SKM-1 (cell line): ENCODE measurements around the gene OGDH.
"Not testable (repeated sequence)": the region's sequence is repeated elsewhere in the genome, so short reads cannot be mapped to it uniquely, and the experiment has no call there.

Experiments used
- DNase-seq: peaks from one replicate; lab custom pipeline; 2025; ENCODE audit not compliant: unreplicated experiment; lab: John Stamatoyannopoulos, UW

OGDH gene

DNA sequence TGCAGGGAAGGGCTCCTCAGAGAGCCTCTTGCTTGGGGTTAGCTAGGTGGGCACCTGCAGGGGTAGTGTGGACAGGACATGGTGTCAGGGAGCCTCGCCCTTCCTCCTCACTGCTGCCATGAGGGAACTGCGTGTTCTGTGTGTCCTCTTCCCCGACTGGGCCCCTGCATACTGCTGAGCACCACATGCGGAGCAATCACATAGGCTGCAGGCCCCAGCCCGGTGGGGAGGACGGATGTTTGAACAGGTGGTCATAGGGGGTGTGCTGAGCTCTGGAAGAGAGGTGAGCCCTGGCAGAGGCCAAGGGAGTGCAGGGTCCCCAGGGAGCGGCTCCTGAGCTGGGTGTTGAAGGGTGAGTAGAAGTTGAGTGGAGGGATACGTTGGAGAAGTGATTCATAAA lies 93.9 kb downstream of the OGDH start:
- DNase-seq = no peak

- DNase-seq = not testable (repeated sequence)
Measured at GRCh38 chr7:44703391-44703790, 97.0 kb downstream of the OGDH start.

DNA sequence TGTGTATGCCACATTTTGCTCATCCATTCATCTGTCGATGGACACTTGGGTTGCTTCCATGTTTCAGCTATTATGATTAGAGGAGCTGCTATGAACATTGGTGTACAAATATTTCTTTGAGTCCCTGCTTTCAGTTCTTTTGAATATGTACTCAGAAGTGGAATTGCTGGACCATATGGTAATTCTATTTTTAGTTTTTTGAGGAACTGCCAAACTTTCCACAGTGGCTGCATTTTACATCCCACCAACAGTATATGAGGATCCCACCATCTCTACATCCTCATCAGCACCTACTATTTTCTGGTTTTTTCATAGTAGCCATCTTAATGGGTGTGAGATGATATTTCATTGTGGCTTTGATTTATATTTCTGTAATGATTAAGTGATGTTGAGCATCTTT lies 97.5 kb downstream of the OGDH start:
- no peak for DNase-seq

- no peak for DNase-seq
Measured at GRCh38 chr7:44705434-44705833, 99.0 kb downstream of the OGDH start.

DNA sequence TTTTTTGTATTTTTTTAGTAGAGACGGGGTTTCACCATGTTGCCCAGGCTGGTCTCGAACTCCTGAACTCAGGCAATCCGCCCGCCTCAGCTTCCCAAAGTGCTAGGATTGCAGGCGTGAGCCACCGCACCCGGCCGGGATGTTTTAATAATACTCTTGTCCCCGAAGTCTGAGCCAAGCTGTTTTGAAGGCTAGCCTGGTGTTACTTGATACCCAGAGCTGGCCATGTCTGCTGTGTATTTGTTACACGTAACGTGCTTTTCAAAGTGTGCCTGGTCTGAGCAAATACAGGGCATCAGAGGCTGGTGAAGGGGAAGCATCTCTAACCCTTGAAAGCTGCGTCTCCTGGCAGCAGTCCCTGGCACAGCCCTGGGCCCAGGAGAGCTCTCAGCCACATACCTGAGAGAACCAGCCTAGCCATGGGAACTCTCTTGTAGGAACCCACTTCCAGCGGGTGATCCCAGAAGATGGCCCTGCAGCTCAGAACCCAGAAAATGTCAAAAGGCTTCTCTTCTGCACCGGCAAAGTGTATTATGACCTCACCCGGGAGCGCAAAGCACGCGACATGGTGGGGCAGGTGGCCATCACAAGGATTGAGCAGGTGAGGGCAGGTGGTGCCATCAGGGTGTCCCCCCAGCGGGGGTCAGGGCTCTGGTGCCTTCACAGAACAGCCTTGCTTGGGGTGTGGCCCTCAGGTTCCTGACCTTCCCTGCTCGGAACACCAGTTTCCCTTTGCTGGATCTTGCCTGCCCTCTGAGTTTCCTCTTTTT lies 100.5 kb downstream of the OGDH start:
- no peak for DNase-seq

DNA sequence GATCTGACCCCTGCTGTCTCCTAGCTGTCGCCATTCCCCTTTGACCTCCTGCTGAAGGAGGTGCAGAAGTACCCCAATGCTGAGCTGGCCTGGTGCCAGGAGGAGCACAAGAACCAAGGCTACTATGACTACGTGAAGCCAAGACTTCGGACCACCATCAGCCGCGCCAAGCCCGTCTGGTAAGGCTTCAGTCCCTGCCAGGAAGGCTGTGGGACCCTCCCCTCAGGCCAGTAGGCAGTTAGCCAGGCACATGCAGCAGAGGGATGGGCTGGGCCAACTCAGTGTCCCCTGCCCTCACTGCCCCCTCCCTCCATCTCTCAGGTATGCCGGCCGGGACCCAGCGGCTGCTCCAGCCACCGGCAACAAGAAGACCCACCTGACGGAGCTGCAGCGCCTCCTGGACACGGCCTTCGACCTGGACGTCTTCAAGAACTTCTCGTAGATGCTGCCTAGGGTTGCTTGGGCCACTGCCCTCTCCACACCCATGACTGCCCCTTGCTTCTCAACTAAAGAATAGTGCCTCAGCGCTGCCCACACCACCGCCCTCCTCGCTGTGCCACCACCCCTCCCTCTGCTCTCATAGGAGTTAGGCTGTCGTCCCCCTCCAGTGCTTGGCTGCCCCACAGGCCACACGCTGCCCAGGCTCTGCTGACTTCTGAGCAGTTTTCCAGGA lies 101.3 kb downstream of the OGDH start:
- DNase-seq = no peak

DNA sequence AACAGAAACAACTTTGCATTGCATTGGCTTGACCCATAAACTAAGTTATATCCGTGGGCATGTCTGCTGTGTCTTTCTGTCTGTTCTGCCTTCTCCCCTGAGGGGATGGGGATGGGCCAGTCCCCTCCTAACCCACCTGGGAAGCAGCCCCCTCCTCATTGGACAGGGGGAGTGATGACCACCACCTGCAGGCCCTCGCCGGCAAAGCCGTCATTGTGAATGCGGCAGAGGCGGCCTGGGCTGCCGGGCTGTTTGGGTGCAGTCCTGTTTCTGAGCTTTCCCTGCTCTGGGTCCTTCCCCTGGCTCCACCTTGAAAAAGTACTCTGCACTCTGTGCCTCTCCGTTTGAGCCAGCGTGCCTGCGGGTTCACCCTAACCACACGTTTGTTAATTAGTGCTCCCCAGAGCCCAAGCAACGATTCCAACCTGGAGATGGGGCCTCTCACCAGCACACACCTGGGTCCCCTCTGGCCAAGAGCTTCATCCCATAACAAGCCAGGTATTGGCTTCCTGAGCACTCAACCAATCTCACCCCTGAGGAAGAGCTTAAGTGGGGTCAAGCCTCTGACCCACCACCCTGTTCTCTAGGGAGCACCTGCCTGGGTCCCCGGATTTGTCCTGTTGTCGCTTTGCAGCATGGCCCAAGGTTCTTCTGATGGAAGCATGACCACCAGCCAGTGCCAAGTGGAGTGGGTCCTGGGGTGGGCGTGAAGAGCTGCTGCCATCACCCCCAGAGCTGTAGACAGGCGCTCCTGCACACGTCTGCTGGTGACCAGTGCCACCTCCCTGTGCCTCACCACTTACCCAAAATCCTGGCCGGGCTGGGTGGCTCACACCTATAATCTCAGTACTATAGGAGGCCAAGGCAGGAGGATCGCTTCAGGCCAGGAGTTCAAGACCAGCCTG lies 102.8 kb downstream of the OGDH start:
- DNase-seq = no peak

- no peak for DNase-seq
Measured at GRCh38 chr7:44709945-44710596, 103.6 kb downstream of the OGDH start.

GRCh38 chr7:44711528-44711927 lies 105.1 kb downstream of the OGDH start:
- DNase-seq = no peak

- no peak for DNase-seq
Measured at GRCh38 chr7:44712012-44712411, 105.6 kb downstream of the OGDH start.

- DNase-seq = no peak
Measured at GRCh38 chr7:44713141-44713540, 106.7 kb downstream of the OGDH start.

- no peak for DNase-seq
Measured at GRCh38 chr7:44713680-44714335, 107.4 kb downstream of the OGDH start.

DNA sequence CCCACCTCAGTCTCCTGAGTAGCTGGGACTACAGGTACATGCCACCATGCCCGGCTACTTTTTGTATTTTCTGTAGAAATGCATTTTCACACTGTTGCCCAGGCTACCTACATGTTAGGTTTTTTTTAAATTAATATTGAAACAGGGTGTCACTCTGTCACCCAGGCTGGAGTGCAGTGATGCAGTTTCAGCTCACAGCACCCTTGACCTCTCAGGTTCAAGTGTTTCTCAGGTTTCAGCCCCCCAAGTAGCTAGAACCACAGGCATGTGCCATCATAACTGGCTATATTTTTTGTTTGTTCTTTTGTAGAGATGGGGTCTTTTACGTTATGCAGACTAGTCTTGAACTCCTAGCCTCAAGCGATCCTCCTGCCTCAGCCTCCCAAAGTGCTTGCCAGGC lies 109.8 kb downstream of the OGDH start:
- no peak for DNase-seq

GRCh38 chr7:44720301-44720700 lies 113.9 kb downstream of the OGDH start:
- DNase-seq = no peak

- no peak for DNase-seq
Measured at GRCh38 chr7:44724276-44724675, 117.8 kb downstream of the OGDH start.

GRCh38 chr7:44726250-44726649 lies 119.8 kb downstream of the OGDH start:
- DNase-seq = not testable (repeated sequence)

- no peak for DNase-seq
Measured at GRCh38 chr7:44727158-44727936, 120.9 kb downstream of the OGDH start.

GRCh38 chr7:44727937-44728262 lies 121.5 kb downstream of the OGDH start:
- no peak for DNase-seq

GRCh38 chr7:44729949-44730590 lies 123.6 kb downstream of the OGDH start:
- DNase-seq = no peak
